H1 (cell line): ENCODE measurements around the gene IQGAP1. TPM values are rescaled to one million over a fixed set of nuclear protein-coding genes. Genes with fewer than 3 reads are reported as not detected.

Experiments
- ATF2 ChIP-seq: IDR thresholded peaks from 2 replicates; pipeline ENCODE4 v1.6.1; 2012; ENCODE audit warnings: low read length, inconsistent platforms
- BCL11A ChIP-seq, 2 experiments: IDR thresholded peaks; one replicate each; pipeline ENCODE4 v1.6.1; 2011; ENCODE audit warnings: low read depth in 2 of 2, low read length in 2 of 2, mild to moderate bottlenecking in 2 of 2
- CBX5 ChIP-seq: fragments of 300-800, 300-1000 bp; sonication (generic); IDR thresholded peaks from 2 replicates; pipeline ENCODE4 v1.7.1; 2016; ENCODE audit warnings: antibody characterized with exemption, low read length, low read depth
- CBX8 ChIP-seq: fragments of 300-800, 300-1000 bp; sonication (generic); IDR thresholded peaks from 2 replicates; pipeline ENCODE4 v1.7.1; 2016; ENCODE audit warnings: low read depth, low read length, borderline replicate concordance
- CTCF ChIP-seq, 3 experiments: IDR thresholded peaks; 1 replicate in 2 of 3; 2 replicates in 1 of 3; pipeline versions ENCODE4 v1.5.1 to v1.6.1; 2011; ENCODE audit warnings: low read length in 3 of 3, mild to moderate bottlenecking in 3 of 3, inconsistent platforms in 2 of 3, low read depth in 1 of 3, moderate library complexity in 1 of 3; ENCODE audit not compliant: insufficient read depth in 1 of 3; ENCODE audit errors: control extremely low read depth in 1 of 3
- EP300 ChIP-seq, 2 experiments: IDR thresholded peaks; 1 replicate in 1 of 2; 2 replicates in 1 of 2; pipeline ENCODE4 v1.6.1; 2011 to 2012; ENCODE audit warnings: low read depth in 2 of 2, low read length in 2 of 2, mild to moderate bottlenecking in 2 of 2, borderline replicate concordance in 1 of 2, inconsistent platforms in 1 of 2, moderate library complexity in 1 of 2
- GABPA ChIP-seq: IDR thresholded peaks from 2 replicates; pipeline ENCODE4 v1.6.1; 2011; ENCODE audit warnings: mild to moderate bottlenecking, low read length, moderate library complexity, borderline replicate concordance; ENCODE audit not compliant: insufficient read depth
- GTF2F1 ChIP-seq: IDR thresholded peaks from 2 replicates; pipeline ENCODE4 v1.6.1; 2012; ENCODE audit warnings: low read depth, low read length, improper control_type of control experiment, borderline replicate concordance
- HDAC2 ChIP-seq, 2 experiments: fragments of 300-600 bp in 1 of 2; sonication (generic) in 1 of 2; IDR thresholded peaks; 2 replicates each; pipeline ENCODE4 v1.6.1; 2011 to 2012; ENCODE audit warnings: low read depth in 2 of 2, low read length in 2 of 2, mild to moderate bottlenecking in 2 of 2, moderate library complexity in 2 of 2, borderline replicate concordance in 1 of 2, inconsistent platforms in 1 of 2
- JUN ChIP-seq: IDR thresholded peaks from 2 replicates; pipeline ENCODE4 v1.6.1; 2011; ENCODE audit warnings: low read depth, mild to moderate bottlenecking, improper control_type of control experiment, low read length
- KDM1A ChIP-seq: fragments of 200-600, 300-600 bp; sonication (generic); IDR thresholded peaks from 2 replicates; pipeline ENCODE4 v1.7.1; 2016; ENCODE audit warnings: mild to moderate bottlenecking, low read length, borderline replicate concordance
- PHF8 ChIP-seq: fragments of 200-600 bp; sonication (generic); conservative IDR thresholded peaks from 2 replicates; pipeline ENCODE4 v1.7.1; 2012; ENCODE audit warnings: low read depth, mild to moderate bottlenecking, inconsistent platforms, low read length, moderate library complexity
- SAP30 ChIP-seq: fragments of 300-600 bp; sonication (generic); IDR thresholded peaks from 2 replicates; pipeline ENCODE4 v1.7.1; 2012; ENCODE audit warnings: low read length, moderate library complexity, mild to moderate bottlenecking, inconsistent platforms; ENCODE audit not compliant: insufficient read depth, insufficient replicate concordance
- SIX5 ChIP-seq: IDR thresholded peaks from 2 replicates; pipeline ENCODE4 v1.6.1; 2011; ENCODE audit warnings: mild to moderate bottlenecking, low read depth, low read length
- SP1 ChIP-seq: IDR thresholded peaks from 2 replicates; pipeline ENCODE4 v1.6.1; 2011; ENCODE audit warnings: low read depth, low read length
- SP4 ChIP-seq: IDR thresholded peaks from 2 replicates; pipeline ENCODE4 v1.6.1; 2012; ENCODE audit warnings: low read length, inconsistent platforms
- TEAD4 ChIP-seq: IDR thresholded peaks from 2 replicates; pipeline ENCODE4 v1.6.1; 2012; ENCODE audit warnings: low read depth, low read length, inconsistent platforms, mixed read lengths
- polyA plus RNA-seq, 7 experiments: library from polyadenylated mRNA; depleted of rRNA in 3 of 7; stranded (reverse) in 5 of 7; unstranded in 2 of 7; fragments of >200 nt in 5 of 7; fragments of 200-250 nt in 2 of 7; gene quantifications; 1 replicate in 5 of 7; 2 replicates in 1 of 7; 4 replicates in 1 of 7; pipeline versions ENCODE4 v1.2.1 to v1.2.3, GENCODE V29; 2011 to 2013; ENCODE audit warnings: missing spikeins in 2 of 7, mixed read lengths in 2 of 7
- total RNA-seq: library from RNA; stranded (reverse); fragmentation: NEBNext Ultra II Directional; extraction: Animal tissue kit (Norgen Biotek cat#: 25700); gene quantifications from 2 replicates; pipeline ENCODE4 v1.2.1, GENCODE V29; 2021
- TF ChIP-seq, protein P1 (sequence below): IDR thresholded peaks from 2 replicates; pipeline ENCODE4 v1.6.1; 2011; ENCODE audit warnings: low read depth, mild to moderate bottlenecking, low read length; ENCODE audit not compliant: insufficient read depth

Gene IQGAP1
- total and polyA plus RNA-seq, 2 of the 8 experiments (the other 6 are each of a cell fraction or from before 2014, with no cell fraction given), result 56.0 to 138 TPM

GRCh38 chr15:90352107-90352893 is 35.7 kb upstream of the IQGAP1 start, which contains the start of gene ZNF774 (continued):
- TF ChIP-seq, protein P1, sequence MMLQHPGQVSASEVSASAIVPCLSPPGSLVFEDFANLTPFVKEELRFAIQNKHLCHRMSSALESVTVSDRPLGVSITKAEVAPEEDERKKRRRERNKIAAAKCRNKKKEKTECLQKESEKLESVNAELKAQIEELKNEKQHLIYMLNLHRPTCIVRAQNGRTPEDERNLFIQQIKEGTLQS, result no peak
- TF ChIP-seq GTF2F1 (no peak), BCL11A (IDR thresholded peaks at IDR 0.05; ENCODE audit: low read depth in 2 of 2, low read length in 2 of 2) (no peak), ATF2 (no peak), CBX5 (no peak), HDAC2 (IDR thresholded peaks at IDR 0.05; ENCODE audit: borderline replicate concordance in 1 of 2, low read depth in 2 of 2, low read length in 2 of 2) (0 out of 4 replicates have a peak, but pooled peaks of 1 of the 2 experiments have one; percentile 42), TEAD4 (no peak), SP4 (peak; percentile 60; the same call in 1 of the 2 replicates), SAP30 (no peak), CBX8 (no peak), CTCF (IDR thresholded peaks at IDR 0.05; ENCODE audit: control extremely low read depth in 1 of 3, insufficient read depth in 1 of 3, low read depth in 1 of 3, low read length in 3 of 3) (no peak), JUN (no peak), SP1 (peak; percentile 99), EP300 (IDR thresholded peaks at IDR 0.05; ENCODE audit: borderline replicate concordance in 1 of 2, low read depth in 2 of 2, low read length in 2 of 2) (no peak), KDM1A (no peak), GABPA (no peak; the same call in 1 of the 2 replicates), SIX5 (peak; percentile 89), PHF8 (no peak)
